ENCODE measurements around the gene RRAS. TPM values are rescaled to one million over a fixed set of nuclear protein-coding genes. Genes with fewer than 3 reads are reported as not detected.

Gene RRAS
- total and polyA plus RNA-seq, 12 donors = 6.8 to 180 (median 42.3) TPM

- 0 to 1% (median 0%) methylated on average over 27 to 34 of the region's 34 CpGs; no CpG with 5 or more reads in 1 of the 4 donors for WGBS, 4 donors
- Histone ChIP-seq H3K4me1 (replicated peaks in 1 of 2) (peaks cover 27 to 43% of the 10 kb centered on the region in 2 donors), H3K4me3 (peak overlapping the region in 2 of 4 donors; percentile 95 to 98), H3K36me3 (replicated peaks in 1 of 2) (peaks cover 0 to 11% of the 10 kb centered on the region in 2 donors), H3K27ac (peak overlapping the region; percentile 74 to 97 (median 94)), H3K9me3 (replicated peaks in 1 of 3) (no peaks in the 10 kb centered on the region), H3K27me3 (no peaks in the 10 kb centered on the region)
- intact Hi-C loops (cut with DNase I) = loop anchor here in 1 of 2 donors (10.0 kb wide), 1 partner anchor 92 kb away; the partner anchor contains the start of genes NOSIP and PRRG2
- DNase-seq = peak; percentile 100
- no peak for TF ChIP-seq POLR2A (IDR thresholded peaks at IDR 0.05)
- TF ChIP-seq CTCF (IDR thresholded peaks at IDR 0.05) = no peak
Measured at GRCh38 chr19:49676784-49677230, 36.9 kb upstream of the RRAS start.

- no peak for TF ChIP-seq CTCF (IDR thresholded peaks at IDR 0.05)
- no peak for TF ChIP-seq POLR2A (IDR thresholded peaks at IDR 0.05)
- intact Hi-C loops (cut with DNase I) = loop anchor here in 1 of 2 donors (10.0 kb wide), 1 partner anchor 91 kb away; the partner anchor contains the start of genes NOSIP and PRRG2
- Histone ChIP-seq H3K4me3 (peak overlapping the region in 2 of 4 donors; percentile 4 to 39), H3K4me1 (replicated peaks in 1 of 2) (peaks cover 23 to 38% of the 10 kb centered on the region in 2 donors), H3K9me3 (replicated peaks in 1 of 3) (no peaks in the 10 kb centered on the region), H3K27me3 (no peaks in the 10 kb centered on the region), H3K27ac (peak overlapping the region; percentile 16 to 97 (median 91)), H3K36me3 (replicated peaks in 1 of 2) (peaks cover 0 to 7% of the 10 kb centered on the region in 2 donors)
- WGBS, 4 donors = 1 to 2% (median 1%) methylated on average over 20 to 27 of the region's 27 CpGs
- DNase-seq = peak; percentile 83 to 94 (median 92)
Measured at GRCh38 chr19:49676136-49676783, 36.3 kb upstream of the RRAS start.

GRCh38 chr19:49672131-49672919 is 32.4 kb upstream of the RRAS start:
- Histone ChIP-seq H3K4me3 (no peak overlapping the region), H3K36me3 (replicated peaks in 1 of 2) (no peaks in the 10 kb centered on the region), H3K4me1 (replicated peaks in 1 of 2) (peaks cover 5% of the 10 kb centered on the region in 2 donors), H3K9me3 (replicated peaks in 1 of 3) (no peaks in the 10 kb centered on the region), H3K27me3 (no peaks in the 10 kb centered on the region), H3K27ac (peak overlapping the region in 2 of 5 donors; percentile 50 to 64)
- WGBS, 4 donors = 20 to 26% (median 21%) methylated on average over 17 to 28 of the region's 28 CpGs
- TF ChIP-seq POLR2A (IDR thresholded peaks at IDR 0.05) (no peak), CTCF (IDR thresholded peaks at IDR 0.05) (peak; percentile 73 to 86 (median 82))
- peak; percentile 78 to 87 (median 81) for DNase-seq
- intact Hi-C loops (cut with DNase I) = loop anchor here in 1 of 2 donors (10.0 kb wide), 1 partner anchor 88 kb away; the partner anchor contains the start of genes NOSIP and PRRG2

- DNase-seq = no peak
- H3K36me3 ChIP-seq (replicated peaks in 1 of 2) = no peaks in the 10 kb centered on the region
- H3K4me1 ChIP-seq (replicated peaks in 1 of 2) = peaks cover 7 to 10% of the 10 kb centered on the region in 2 donors
- no peak for TF ChIP-seq CTCF (IDR thresholded peaks at IDR 0.05)
- no peak for TF ChIP-seq POLR2A (IDR thresholded peaks at IDR 0.05)
- no peak overlapping the region for H3K27ac ChIP-seq
- WGBS, 4 donors = 88 to 98% (median 91%) methylated on average over 3 of the region's 3 CpGs
- intact Hi-C loops (cut with DNase I) = no loop called here
- H3K27me3 ChIP-seq = no peaks in the 10 kb centered on the region
- no peaks in the 10 kb centered on the region for H3K9me3 ChIP-seq (replicated peaks in 1 of 3)
- no peak overlapping the region for H3K4me3 ChIP-seq
Measured at GRCh38 chr19:49669516-49669915, 29.6 kb upstream of the RRAS start.

Measured in adrenal gland (tissue), 12 donors.